Posterior vena cava (tissue), 2 donors: Measurements from ENCODE around the gene NECTIN2. TPM values are rescaled to one million over a fixed set of nuclear protein-coding genes. Genes with fewer than 3 reads are reported as not detected.
"Not testable (repeated sequence)": the region's sequence is repeated elsewhere in the genome, so short reads cannot be mapped to it uniquely, and the experiment has no call there.

Experiments used
- DNase-seq: peaks from one replicate; pipeline ENCODE4 v3.0.0-alpha.2; 2020; ENCODE audit warnings: low spot score
- intact Hi-C, 2 donors: fragments of 100-400 bp; cut with DNase I; formaldehyde crosslinking; loops; one replicate each; pipeline versions ENCODE4 v1.14.1 to v1.14.2; 2022 to 2023
- total RNA-seq, 2 donors: library from RNA; stranded (reverse); fragmentation: NEBNext Ultra II Directional; extraction: Animal tissue kit (Norgen Biotek cat#: 25700); gene quantifications; one replicate each; pipeline ENCODE4 v1.2.1, GENCODE V29; 2021
- donor health status: DM: yes; HTN: yes; CAD: no.
- donor health status: DM: yes; HTN: yes; CAD: no.

The NECTIN2 gene
- total RNA-seq, 2 donors from 2014 or later: 48.9 to 59.8 TPM

- intact Hi-C loops: no loop called here
- no peak for DNase-seq
These were observed 32.1 kb upstream of the NECTIN2 start for GRCh38 chr19:44813841-44814470.

- intact Hi-C loops: no loop called here
- no peak for DNase-seq
These were observed 31.6 kb upstream of the NECTIN2 start for GRCh38 chr19:44814517-44814916.

GRCh38 chr19:44816301-44816700, 29.8 kb upstream of the NECTIN2 start:
- no peak for DNase-seq
- intact Hi-C loops: no loop called here

GRCh38 chr19:44817725-44818465, 28.2 kb upstream of the NECTIN2 start:
- intact Hi-C loops: no loop called here
- DNase-seq: no peak

- no peak for DNase-seq
- intact Hi-C loops: no loop called here
These were observed 27.5 kb upstream of the NECTIN2 start for GRCh38 chr19:44818466-44819031.

GRCh38 chr19:44819246-44819832, 26.8 kb upstream of the NECTIN2 start:
- intact Hi-C loops: no loop called here
- no peak for DNase-seq

GRCh38 chr19:44820648-44821609, 25.2 kb upstream of the NECTIN2 start:
- intact Hi-C loops: no loop called here
- no peak for DNase-seq

- no peak for DNase-seq
- intact Hi-C loops: no loop called here
These were observed 23.9 kb upstream of the NECTIN2 start for GRCh38 chr19:44822177-44822576.

- no peak for DNase-seq
- intact Hi-C loops: no loop called here
These were observed 23.3 kb upstream of the NECTIN2 start for GRCh38 chr19:44822670-44823372.

- DNase-seq: no peak
- intact Hi-C loops: no loop called here
These were observed 22.8 kb upstream of the NECTIN2 start for GRCh38 chr19:44823373-44823698.

GRCh38 chr19:44824761-44825160, 21.3 kb upstream of the NECTIN2 start:
- intact Hi-C loops: no loop called here
- DNase-seq: no peak

GRCh38 chr19:44832875-44833274, 13.2 kb upstream of the NECTIN2 start:
- intact Hi-C loops, DNase-seq: not testable (repeated sequence)

GRCh38 chr19:44834399-44834798, 11.7 kb upstream of the NECTIN2 start:
- intact Hi-C loops, DNase-seq: not testable (repeated sequence)

GRCh38 chr19:44839276-44839675, 6.8 kb upstream of the NECTIN2 start:
- intact Hi-C loops: loop anchor here in 1 of 2 donors (1.0 kb wide), 1 partner anchor 49 kb away; no protein-coding TSS in a partner anchor
- DNase-seq: no peak

GRCh38 chr19:44840811-44841210, 5.3 kb upstream of the NECTIN2 start:
- no peak for DNase-seq
- intact Hi-C loops: loop anchor here in 1 of 2 donors (5.0 kb wide), 1 partner anchor 34 kb away; the partner anchor contains the start of gene BCAM

- intact Hi-C loops: loop anchor here in 1 of 2 donors (5.0 kb wide), 1 partner anchor 34 kb away; the partner anchor contains the start of gene BCAM
- no peak for DNase-seq
These were observed 4.9 kb upstream of the NECTIN2 start for GRCh38 chr19:44841231-44841630.

GRCh38 chr19:44845286-44845611, 848 bp upstream of the NECTIN2 start:
- no peak for DNase-seq
- intact Hi-C loops: loop anchor here in 1 of 2 donors (2.0 to 5.0 kb wide), 2 partner anchors 46 to 47 kb away; partner anchors contain the start of gene TOMM40

- intact Hi-C loops: loop anchor here in 1 of 2 donors (5.0 kb wide), 1 partner anchor 46 kb away; the partner anchor contains the start of gene TOMM40
- DNase-seq: no peak
These were observed 502 bp downstream of the NECTIN2 start for GRCh38 chr19:44846455-44847143.
